Gastrocnemius medialis (tissue), 4 donors: Measurements from ENCODE around the gene CDKAL1.

ENCODE experiments used
- POLR2A ChIP-seq, 2 donors: fragments of 450-650 bp; IDR thresholded peaks; one replicate each; pipeline ENCODE4 v1.6.1; 2017; ENCODE audit warnings: antibody characterized with exemption in 2 of 2, mild to moderate bottlenecking in 2 of 2, moderate library complexity in 2 of 2
- TF ChIP-seq, protein P1 (sequence below), 5 experiments: fragments of 450-650 bp in 3 of 5; fragments of 200-600 bp in 2 of 5; sonication (generic) in 2 of 5; IDR thresholded peaks in 4 of 5; conservative IDR thresholded peaks in 1 of 5; 1 replicate in 4 of 5; 2 replicates in 1 of 5; pipeline ENCODE4 v1.5.1; 2016 to 2019; ENCODE audit warnings: antibody characterized with exemption in 5 of 5, mild to moderate bottlenecking in 3 of 5, moderate library complexity in 3 of 5

DNA sequence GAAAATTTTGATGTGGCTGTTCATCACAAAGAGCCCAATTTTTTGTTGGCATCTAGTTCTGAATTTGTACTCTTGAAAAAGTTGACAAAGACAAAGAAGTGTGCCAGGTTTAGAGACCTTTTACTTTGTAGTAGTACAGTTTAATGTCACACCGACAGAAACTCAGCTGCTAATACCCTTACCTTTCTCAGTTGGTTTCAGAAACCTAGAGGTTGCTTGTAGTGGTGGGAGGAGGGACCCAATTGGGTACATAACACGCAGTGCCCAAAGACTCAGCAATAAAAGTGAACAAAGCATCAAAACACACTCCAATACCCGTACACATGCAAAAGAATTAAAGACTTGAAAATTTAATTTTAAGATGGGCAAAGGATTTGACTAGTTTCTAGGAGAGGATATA lies 203.7 kb downstream of the CDKAL1 start:
- TF ChIP-seq, protein P1, sequence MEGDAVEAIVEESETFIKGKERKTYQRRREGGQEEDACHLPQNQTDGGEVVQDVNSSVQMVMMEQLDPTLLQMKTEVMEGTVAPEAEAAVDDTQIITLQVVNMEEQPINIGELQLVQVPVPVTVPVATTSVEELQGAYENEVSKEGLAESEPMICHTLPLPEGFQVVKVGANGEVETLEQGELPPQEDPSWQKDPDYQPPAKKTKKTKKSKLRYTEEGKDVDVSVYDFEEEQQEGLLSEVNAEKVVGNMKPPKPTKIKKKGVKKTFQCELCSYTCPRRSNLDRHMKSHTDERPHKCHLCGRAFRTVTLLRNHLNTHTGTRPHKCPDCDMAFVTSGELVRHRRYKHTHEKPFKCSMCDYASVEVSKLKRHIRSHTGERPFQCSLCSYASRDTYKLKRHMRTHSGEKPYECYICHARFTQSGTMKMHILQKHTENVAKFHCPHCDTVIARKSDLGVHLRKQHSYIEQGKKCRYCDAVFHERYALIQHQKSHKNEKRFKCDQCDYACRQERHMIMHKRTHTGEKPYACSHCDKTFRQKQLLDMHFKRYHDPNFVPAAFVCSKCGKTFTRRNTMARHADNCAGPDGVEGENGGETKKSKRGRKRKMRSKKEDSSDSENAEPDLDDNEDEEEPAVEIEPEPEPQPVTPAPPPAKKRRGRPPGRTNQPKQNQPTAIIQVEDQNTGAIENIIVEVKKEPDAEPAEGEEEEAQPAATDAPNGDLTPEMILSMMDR (IDR thresholded peaks at IDR 0.05 in 4 of 5, conservative IDR thresholded peaks at IDR 0.05 in 1 of 5) = no peak
- no peak for TF ChIP-seq POLR2A (IDR thresholded peaks at IDR 0.05)
